HTERT RPE-1 (cell line): ENCODE measurements around the gene SNCAIP.

Experiments
- in situ Hi-C: fragments of 300-500 bp; cut with MboI; formaldehyde crosslinking; loops from 4 replicates; pipeline ENCODE4 v1.14.3; 2020; ENCODE audit warnings: low sequenced_read_pairs

The SNCAIP gene

GRCh38 chr5:122421374-122422079, 109.5 kb downstream of the SNCAIP start:
- in situ Hi-C loops, result no loop called here

- in situ Hi-C loops, result no loop called here
Observed at GRCh38 chr5:122423221-122423620, 111.2 kb downstream of the SNCAIP start.

GRCh38 chr5:122424132-122424531, 112.1 kb downstream of the SNCAIP start:
- in situ Hi-C loops, result no loop called here

- in situ Hi-C loops, result no loop called here
Observed at GRCh38 chr5:122426301-122426700, 114.3 kb downstream of the SNCAIP start.

- in situ Hi-C loops, result no loop called here
Observed at GRCh38 chr5:122427621-122428020, 115.6 kb downstream of the SNCAIP start.

GRCh38 chr5:122429545-122430318, 117.7 kb downstream of the SNCAIP start:
- in situ Hi-C loops, result no loop called here

GRCh38 chr5:122430319-122430586, 118.2 kb downstream of the SNCAIP start:
- in situ Hi-C loops, result no loop called here

GRCh38 chr5:122431298-122431697, 119.3 kb downstream of the SNCAIP start:
- in situ Hi-C loops, result no loop called here

GRCh38 chr5:122434205-122434970, 122.4 kb downstream of the SNCAIP start:
- in situ Hi-C loops, result no loop called here

- in situ Hi-C loops, result no loop called here
Observed at GRCh38 chr5:122435234-122435633, 123.2 kb downstream of the SNCAIP start.

GRCh38 chr5:122435761-122436160, 123.7 kb downstream of the SNCAIP start:
- in situ Hi-C loops, result no loop called here

GRCh38 chr5:122436615-122437014, 124.6 kb downstream of the SNCAIP start:
- in situ Hi-C loops, result no loop called here

- in situ Hi-C loops, result no loop called here
Observed at GRCh38 chr5:122439645-122440044, 127.6 kb downstream of the SNCAIP start.

GRCh38 chr5:122442938-122443337, 130.9 kb downstream of the SNCAIP start:
- in situ Hi-C loops, result no loop called here

- in situ Hi-C loops, result no loop called here
Observed at GRCh38 chr5:122444411-122444810, 132.4 kb downstream of the SNCAIP start.

GRCh38 chr5:122445070-122445469, 133.0 kb downstream of the SNCAIP start:
- in situ Hi-C loops, result no loop called here

- in situ Hi-C loops, result no loop called here
Observed at GRCh38 chr5:122447072-122447471, 135.0 kb downstream of the SNCAIP start.

GRCh38 chr5:122447879-122448278, 135.8 kb downstream of the SNCAIP start:
- in situ Hi-C loops, result no loop called here

- in situ Hi-C loops, result no loop called here
Observed at GRCh38 chr5:122454541-122454940, 142.5 kb downstream of the SNCAIP start.

- in situ Hi-C loops, result no loop called here
Observed at GRCh38 chr5:122455939-122456338, 143.9 kb downstream of the SNCAIP start.

GRCh38 chr5:122457178-122457826, 145.3 kb downstream of the SNCAIP start:
- in situ Hi-C loops, result no loop called here
